GM23338 (cell line): ENCODE data around the gene TSPAN19. TPM values are rescaled to one million over a fixed set of nuclear protein-coding genes. Genes with fewer than 3 reads are reported as not detected.

Experiments
- ATAC-seq: fragments of 200-7000 bp; cut with Tn5 transposase; 3 replicates; pipeline ENCODE4 v1.9.1; 2020
- DNase-seq: peaks from one replicate; pipeline ENCODE4 v3.0.0-alpha.2; 2015; ENCODE audit warnings: low spot score
- H2AFZ ChIP-seq: fragments of 200-600 bp; sonication (generic); 2 replicates; pipeline ENCODE4 v1.8.0; 2016; ENCODE audit warnings: antibody characterized with exemption, mild to moderate bottlenecking, moderate library complexity
- H3F3A ChIP-seq: fragments of 200-600 bp; sonication (generic); replicated peaks from 2 replicates; pipeline ENCODE4 v1.8.0; 2017; ENCODE audit warnings: antibody characterized with exemption, mixed run types, low read depth
- H3K27ac ChIP-seq: fragments of 200-600 bp; sonication (generic); 2 replicates; pipeline ENCODE4 v1.6.1; 2016; ENCODE audit warnings: low read depth
- H3K27me3 ChIP-seq: fragments of 200-600 bp; sonication (generic); 2 replicates; pipeline ENCODE4 v1.8.0; 2016; ENCODE audit warnings: mild to moderate bottlenecking, mixed run types, moderate library complexity; ENCODE audit not compliant: insufficient read depth
- H3K36me3 ChIP-seq: fragments of 200-600 bp; sonication (generic); 2 replicates; pipeline ENCODE4 v1.8.0; 2016; ENCODE audit warnings: mild to moderate bottlenecking; ENCODE audit not compliant: insufficient read depth
- H3K4me1 ChIP-seq: fragments of 200-600 bp; sonication (generic); 2 replicates; pipeline ENCODE4 v1.8.0; 2016; ENCODE audit warnings: mild to moderate bottlenecking, moderate library complexity; ENCODE audit not compliant: insufficient read depth
- H3K4me2 ChIP-seq: fragments of 200-600 bp; sonication (generic); 2 replicates; pipeline ENCODE4 v1.7.1; 2017; ENCODE audit warnings: mixed run types
- H3K4me3 ChIP-seq: fragments of 200-600 bp; sonication (generic); 2 replicates; pipeline ENCODE4 v1.6.1; 2016; ENCODE audit warnings: mixed run types
- H3K79me2 ChIP-seq: fragments of 200-600 bp; sonication (generic); replicated peaks from 2 replicates; pipeline ENCODE4 v1.8.0; 2017; ENCODE audit warnings: mild to moderate bottlenecking; ENCODE audit not compliant: insufficient read depth
- H3K9me2 ChIP-seq: fragments of 200-600 bp; sonication (generic); 2 replicates; pipeline ENCODE4 v1.8.0; 2017; ENCODE audit not compliant: insufficient read depth
- H4K20me1 ChIP-seq: fragments of 200-600 bp; sonication (generic); replicated peaks from 2 replicates; pipeline ENCODE4 v1.8.0; 2017; ENCODE audit warnings: mild to moderate bottlenecking; ENCODE audit not compliant: insufficient read depth
- H3K27ac Mint-ChIP-seq: 2 replicates; pipeline ENCODE4 v1.8.0; 2020; ENCODE audit warnings: inconsistent platforms, mild to moderate bottlenecking, moderate library complexity, mixed read lengths
- H3K27me3 Mint-ChIP-seq: 3 replicates; pipeline ENCODE4 v1.8.0; 2022; ENCODE audit warnings: low read depth, mild to moderate bottlenecking, moderate library complexity, mixed read lengths, inconsistent platforms; ENCODE audit not compliant: insufficient read depth, poor library complexity
- H3K36me3 Mint-ChIP-seq: 3 replicates; pipeline ENCODE4 v1.8.0; 2021; ENCODE audit warnings: low read depth, mild to moderate bottlenecking, inconsistent platforms, moderate library complexity, mixed read lengths
- H3K4me1 Mint-ChIP-seq: 3 replicates; pipeline ENCODE4 v1.8.0; 2020; ENCODE audit warnings: mild to moderate bottlenecking, inconsistent platforms, mixed read lengths
- H3K4me3 Mint-ChIP-seq: 3 replicates; pipeline ENCODE4 v1.8.0; 2021; ENCODE audit warnings: moderate library complexity, mild to moderate bottlenecking, inconsistent platforms, mixed read lengths
- H3K9me3 Mint-ChIP-seq: 3 replicates; pipeline ENCODE4 v1.8.0; 2020; ENCODE audit warnings: moderate library complexity, mild to moderate bottlenecking, inconsistent platforms, mixed read lengths
- CREB1 ChIP-seq: fragments of 250-450 bp; sonication (Bioruptor Pico); IDR thresholded peaks from 2 replicates; pipeline ENCODE4 v1.5.0; 2020; ENCODE audit warnings: low read depth, mild to moderate bottlenecking, moderate library complexity
- CTCF ChIP-seq, 2 experiments: fragments of 200-600 bp in 1 of 2; sonication (generic) in 1 of 2; conservative IDR thresholded peaks; 2 replicates each; pipeline versions ENCODE4 v1.5.1 to v1.6.1; 2016 to 2017; ENCODE audit warnings: antibody characterized with exemption in 2 of 2, low read depth in 2 of 2, mild to moderate bottlenecking in 2 of 2, moderate library complexity in 1 of 2
- NANOG ChIP-seq: IDR thresholded peaks from 2 replicates; pipeline ENCODE4 v1.6.1; 2016; ENCODE audit warnings: antibody characterized with exemption, borderline replicate concordance
- POLR2AphosphoS5 ChIP-seq: IDR thresholded peaks from 2 replicates; pipeline ENCODE4 v1.6.1; 2016; ENCODE audit warnings: antibody characterized with exemption, low read depth
- STAT1 ChIP-seq: IDR thresholded peaks from one replicate; pipeline ENCODE4 v1.6.1; 2016; ENCODE audit warnings: antibody characterized with exemption; ENCODE audit not compliant: unreplicated experiment
- ZNF114 ChIP-seq: fragments of 250-450 bp; sonication (Bioruptor Pico); IDR thresholded peaks from 2 replicates; pipeline ENCODE4 v1.5.0; 2020; ENCODE audit warnings: mild to moderate bottlenecking, moderate library complexity
- ZNF462 ChIP-seq: fragments of 250-450 bp; sonication (Bioruptor Pico); IDR thresholded peaks from 2 replicates; pipeline ENCODE4 v1.5.0; 2020; ENCODE audit warnings: mild to moderate bottlenecking, moderate library complexity
- polyA plus RNA-seq: library from polyadenylated mRNA; unstranded; fragments of >200 nt; fragmentation: Nextera tagmentation; extraction: Ambion mirVana; gene quantifications from 2 replicates; pipeline ENCODE4 v1.2.1, GENCODE V29; 2016
- total RNA-seq: library from RNA; depleted of rRNA; stranded (reverse); fragments of >200 nt; shearing (Covaris generic); gene quantifications from 2 replicates; pipeline ENCODE4 v1.2.3, GENCODE V29; 2014

TSPAN19 gene
- total and polyA plus RNA-seq, 2 experiments from 2014 or later, result 0.44 to 0.80 TPM

- ATAC-seq, result no peak
- Histone ChIP-seq H3K27me3 (no peaks in the 10 kb centered on the region), H4K20me1 (no peaks in the 10 kb centered on the region), H3K79me2 (no peaks in the 10 kb centered on the region), H3K36me3 (no peaks in the 10 kb centered on the region), H3K27ac (no peak overlapping the region), H3K4me2 (peak overlapping the region; percentile 36; the same call in 1 of the 2 replicates), H2AFZ (peak overlapping the region; percentile 30; the same call in 1 of the 2 replicates), H3K9me2 (0 out of 2 replicates have a peak, but pooled peaks cover 7% of the 10 kb centered on the region), H3F3A (no peaks in the 10 kb centered on the region), H3K4me1 (peaks cover 16% of the 10 kb centered on the region), H3K4me3 (no peak overlapping the region)
- Mint-ChIP-seq H3K27ac (no peak overlapping the region), H3K4me1 (peaks cover 15% of the 10 kb centered on the region), H3K9me3 (no peaks in the 10 kb centered on the region), H3K27me3 (peaks cover 2% of the 10 kb centered on the region), H3K4me3 (no peak overlapping the region), H3K36me3 (no peaks in the 10 kb centered on the region)
- no peak for DNase-seq
- TF ChIP-seq CREB1 (no peak), ZNF462 (no peak), ZNF114 (no peak)
Measured at GRCh38 chr12:84994426-84994825, 41.7 kb downstream of the TSPAN19 start.

GRCh38 chr12:84986586-84986985 lies 49.5 kb downstream of the TSPAN19 start:
- H3K36me3 ChIP-seq, result no peaks in the 10 kb centered on the region
- no peaks in the 10 kb centered on the region for H3K36me3 Mint-ChIP-seq
- DNase-seq (no peak), ATAC-seq (no peak)
- no peak overlapping the region for H3K4me3 ChIP-seq
- H3K27ac ChIP-seq, result no peak overlapping the region
- H3K9me2 ChIP-seq, result no peaks in the 10 kb centered on the region
- no peaks in the 10 kb centered on the region for H4K20me1 ChIP-seq
- H3K79me2 ChIP-seq, result no peaks in the 10 kb centered on the region
- H3F3A ChIP-seq, result no peaks in the 10 kb centered on the region
- no peaks in the 10 kb centered on the region for H3K9me3 Mint-ChIP-seq
- H3K4me2 ChIP-seq, result no peak overlapping the region
- H3K27me3 Mint-ChIP-seq, result no peaks in the 10 kb centered on the region
- H3K4me1 Mint-ChIP-seq, result peaks cover 11% of the 10 kb centered on the region; the same call in 2 of the 3 replicates
- no peak overlapping the region for H2AFZ ChIP-seq
- H3K27ac Mint-ChIP-seq, result no peak overlapping the region
- peaks cover 6% of the 10 kb centered on the region; the same call in 1 of the 2 replicates for H3K4me1 ChIP-seq
- no peak overlapping the region for H3K4me3 Mint-ChIP-seq
- H3K27me3 ChIP-seq, result no peaks in the 10 kb centered on the region
- TF ChIP-seq CTCF (conservative IDR thresholded peaks at IDR 0.05; ENCODE audit: low read depth in 2 of 2), result no peak
- no peak for TF ChIP-seq ZNF114
- TF ChIP-seq STAT1, result no peak
- TF ChIP-seq CREB1, result no peak
- no peak for TF ChIP-seq POLR2AphosphoS5
- no peak for TF ChIP-seq NANOG
